ENCODE data around the gene RIBC2.
"Not testable (repeated sequence)": the region's sequence is repeated elsewhere in the genome, so short reads cannot be mapped to it uniquely, and the experiment has no call there.

RIBC2 gene

GRCh38 chr22:45450921-45451651 is 37.6 kb downstream of the RIBC2 start:
- DNase-seq = no peak

- no peak for DNase-seq
Measured at GRCh38 chr22:45451972-45452371, 38.5 kb downstream of the RIBC2 start.

GRCh38 chr22:45452565-45453379 is 39.3 kb downstream of the RIBC2 start:
- no peak for DNase-seq

- no peak for DNase-seq
Measured at GRCh38 chr22:45453764-45454163, 40.3 kb downstream of the RIBC2 start.

GRCh38 chr22:45454275-45454674 is 40.8 kb downstream of the RIBC2 start:
- DNase-seq = no peak

- DNase-seq = no peak
Measured at GRCh38 chr22:45455212-45455611, 41.7 kb downstream of the RIBC2 start.

- DNase-seq = no peak
Measured at GRCh38 chr22:45455621-45456020, 42.1 kb downstream of the RIBC2 start.

- DNase-seq = no peak
Measured at GRCh38 chr22:45456811-45457210, 43.3 kb downstream of the RIBC2 start.

- DNase-seq = no peak
Measured at GRCh38 chr22:45458532-45458931, 45.0 kb downstream of the RIBC2 start.

GRCh38 chr22:45459235-45459634 is 45.7 kb downstream of the RIBC2 start:
- DNase-seq = no peak

GRCh38 chr22:45460288-45461109 is 47.0 kb downstream of the RIBC2 start:
- no peak for DNase-seq

GRCh38 chr22:45462034-45462655 is 48.7 kb downstream of the RIBC2 start:
- DNase-seq = no peak

GRCh38 chr22:45463691-45464090 is 50.2 kb downstream of the RIBC2 start:
- DNase-seq = not testable (repeated sequence)

- no peak for DNase-seq
Measured at GRCh38 chr22:45465633-45466032, 52.1 kb downstream of the RIBC2 start.

GRCh38 chr22:45468872-45469271 is 55.4 kb downstream of the RIBC2 start:
- DNase-seq = no peak

- DNase-seq = no peak
Measured at GRCh38 chr22:45469281-45470073, 56.0 kb downstream of the RIBC2 start.

GRCh38 chr22:45470871-45471270 is 57.4 kb downstream of the RIBC2 start:
- DNase-seq = no peak

- no peak for DNase-seq
Measured at GRCh38 chr22:45472426-45472825, 58.9 kb downstream of the RIBC2 start.

GRCh38 chr22:45473626-45474237 is 60.2 kb downstream of the RIBC2 start:
- no peak for DNase-seq

GRCh38 chr22:45475063-45475747 is 61.7 kb downstream of the RIBC2 start:
- DNase-seq = no peak
